ENCODE data around the gene EPHB3.
"Not testable (repeated sequence)": the region's sequence is repeated elsewhere in the genome, so short reads cannot be mapped to it uniquely, and the experiment has no call there.

EPHB3 gene

GRCh38 chr3:184601576-184602371 lies 40.2 kb downstream of the EPHB3 start:
- no peak for DNase-seq

- no peak for DNase-seq
Measured at GRCh38 chr3:184602372-184603150, 41.0 kb downstream of the EPHB3 start.

- DNase-seq, result no peak
Measured at GRCh38 chr3:184603151-184604030, 41.8 kb downstream of the EPHB3 start.

- no peak for DNase-seq
Measured at GRCh38 chr3:184604039-184604601, 42.5 kb downstream of the EPHB3 start.

- no peak for DNase-seq
Measured at GRCh38 chr3:184604615-184605290, 43.2 kb downstream of the EPHB3 start.

- DNase-seq, result no peak
Measured at GRCh38 chr3:184608209-184608608, 46.6 kb downstream of the EPHB3 start.

- no peak for DNase-seq
Measured at GRCh38 chr3:184609476-184610244, 48.1 kb downstream of the EPHB3 start.

- DNase-seq, result no peak
Measured at GRCh38 chr3:184610245-184610871, 48.8 kb downstream of the EPHB3 start.

- DNase-seq, result no peak
Measured at GRCh38 chr3:184611607-184612281, 50.2 kb downstream of the EPHB3 start.

- no peak for DNase-seq
Measured at GRCh38 chr3:184615396-184615795, 53.8 kb downstream of the EPHB3 start.

- no peak for DNase-seq
Measured at GRCh38 chr3:184616436-184616835, 54.9 kb downstream of the EPHB3 start.

GRCh38 chr3:184617306-184617705 lies 55.7 kb downstream of the EPHB3 start:
- not testable (repeated sequence) for DNase-seq

- DNase-seq, result no peak
Measured at GRCh38 chr3:184618811-184619210, 57.2 kb downstream of the EPHB3 start.

GRCh38 chr3:184619369-184619768 lies 57.8 kb downstream of the EPHB3 start:
- DNase-seq, result no peak

GRCh38 chr3:184619787-184620430 lies 58.3 kb downstream of the EPHB3 start:
- DNase-seq, result no peak

GRCh38 chr3:184620475-184621119 lies 59.0 kb downstream of the EPHB3 start:
- no peak for DNase-seq

- not testable (repeated sequence) for DNase-seq
Measured at GRCh38 chr3:184622156-184622555, 60.6 kb downstream of the EPHB3 start.

- no peak for DNase-seq
Measured at GRCh38 chr3:184626923-184627322, 65.3 kb downstream of the EPHB3 start.

- DNase-seq, result no peak
Measured at GRCh38 chr3:184629555-184630160, 68.1 kb downstream of the EPHB3 start.
